ENCODE results near the gene GLYATL2.

DNA sequence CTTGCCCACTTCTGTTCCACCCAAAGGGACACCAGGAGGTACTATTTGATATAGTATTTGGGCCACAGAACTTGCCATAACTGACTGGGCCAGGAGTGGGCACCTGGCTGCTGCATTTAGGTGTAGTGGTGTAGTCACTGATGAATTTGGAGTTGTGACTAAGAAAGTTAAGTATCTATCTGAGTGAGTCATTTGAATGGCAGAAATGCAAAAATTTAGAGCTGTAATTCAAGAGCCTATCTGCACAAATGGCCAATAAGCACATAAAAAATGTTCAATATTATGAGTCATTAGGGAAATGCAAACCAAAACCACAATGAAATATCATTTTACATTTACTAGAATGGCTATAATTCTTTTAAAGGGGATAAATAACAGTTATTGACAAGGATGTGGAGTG is 14.7 kb downstream of the GLYATL2 start:
- no peak for TF ChIP-seq POLR2A (IDR thresholded peaks at IDR 0.05)
- TF ChIP-seq, protein P1, sequence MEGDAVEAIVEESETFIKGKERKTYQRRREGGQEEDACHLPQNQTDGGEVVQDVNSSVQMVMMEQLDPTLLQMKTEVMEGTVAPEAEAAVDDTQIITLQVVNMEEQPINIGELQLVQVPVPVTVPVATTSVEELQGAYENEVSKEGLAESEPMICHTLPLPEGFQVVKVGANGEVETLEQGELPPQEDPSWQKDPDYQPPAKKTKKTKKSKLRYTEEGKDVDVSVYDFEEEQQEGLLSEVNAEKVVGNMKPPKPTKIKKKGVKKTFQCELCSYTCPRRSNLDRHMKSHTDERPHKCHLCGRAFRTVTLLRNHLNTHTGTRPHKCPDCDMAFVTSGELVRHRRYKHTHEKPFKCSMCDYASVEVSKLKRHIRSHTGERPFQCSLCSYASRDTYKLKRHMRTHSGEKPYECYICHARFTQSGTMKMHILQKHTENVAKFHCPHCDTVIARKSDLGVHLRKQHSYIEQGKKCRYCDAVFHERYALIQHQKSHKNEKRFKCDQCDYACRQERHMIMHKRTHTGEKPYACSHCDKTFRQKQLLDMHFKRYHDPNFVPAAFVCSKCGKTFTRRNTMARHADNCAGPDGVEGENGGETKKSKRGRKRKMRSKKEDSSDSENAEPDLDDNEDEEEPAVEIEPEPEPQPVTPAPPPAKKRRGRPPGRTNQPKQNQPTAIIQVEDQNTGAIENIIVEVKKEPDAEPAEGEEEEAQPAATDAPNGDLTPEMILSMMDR (IDR thresholded peaks at IDR 0.05) = no peak
